NT2/D1 (cell line): Measurements from ENCODE around the gene MADCAM1.

ENCODE experiments used
- SUZ12 ChIP-seq: IDR thresholded peaks from 2 replicates; pipeline ENCODE4 v1.6.1; 2011; ENCODE audit not compliant: insufficient read length, insufficient read depth; ENCODE audit errors: extremely low read depth
- ZNF274 ChIP-seq: IDR thresholded peaks from 2 replicates; pipeline ENCODE4 v1.6.1; 2011; ENCODE audit warnings: mild to moderate bottlenecking, low read depth, low read length

DNA sequence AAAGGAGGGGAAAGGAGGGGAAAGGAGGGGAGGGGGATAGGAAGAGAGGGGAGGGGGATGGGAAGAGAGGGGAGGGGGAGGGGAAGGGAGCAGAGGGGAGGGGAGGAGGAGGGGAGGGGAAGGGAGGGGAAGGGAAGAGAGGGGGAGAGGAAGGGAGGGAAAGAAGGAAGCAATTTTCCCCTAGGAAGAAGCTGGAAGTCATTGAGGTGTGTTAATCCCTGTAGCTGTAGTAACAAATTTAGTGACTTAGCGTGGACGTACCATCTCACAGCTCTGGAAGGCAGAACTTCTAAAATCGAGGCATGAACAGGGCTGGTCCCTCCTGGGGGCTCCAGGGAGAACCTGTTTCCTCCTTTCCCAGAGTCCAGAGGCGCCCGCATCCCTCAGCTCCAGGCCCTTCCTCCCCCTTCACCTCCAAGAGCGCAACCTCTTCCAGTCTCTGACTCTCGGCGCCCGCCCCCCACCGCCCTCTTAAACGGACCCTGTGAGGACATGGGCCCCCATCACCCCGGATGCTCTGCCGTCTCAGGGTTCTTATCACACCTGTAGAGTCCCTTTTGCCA, 29.7 kb downstream of the MADCAM1 start:
- TF ChIP-seq ZNF274 (no peak), SUZ12 (no peak)
